H1 (cell line): Measurements from ENCODE around the gene PCCA. TPM values are rescaled to one million over a fixed set of nuclear protein-coding genes. Genes with fewer than 3 reads are reported as not detected.

Experiments
- BCL11A ChIP-seq, 2 experiments: IDR thresholded peaks; one replicate each; pipeline ENCODE4 v1.6.1; 2011; ENCODE audit warnings: low read depth in 2 of 2, low read length in 2 of 2, mild to moderate bottlenecking in 2 of 2
- EP300 ChIP-seq, 2 experiments: IDR thresholded peaks; 1 replicate in 1 of 2; 2 replicates in 1 of 2; pipeline ENCODE4 v1.6.1; 2011 to 2012; ENCODE audit warnings: low read depth in 2 of 2, low read length in 2 of 2, mild to moderate bottlenecking in 2 of 2, borderline replicate concordance in 1 of 2, inconsistent platforms in 1 of 2, moderate library complexity in 1 of 2
- GABPA ChIP-seq: IDR thresholded peaks from 2 replicates; pipeline ENCODE4 v1.6.1; 2011; ENCODE audit warnings: mild to moderate bottlenecking, low read length, moderate library complexity, borderline replicate concordance; ENCODE audit not compliant: insufficient read depth
- NANOG ChIP-seq: IDR thresholded peaks from 2 replicates; pipeline ENCODE4 v1.6.1; 2011; ENCODE audit warnings: low read length, low read depth, mild to moderate bottlenecking, inconsistent platforms; ENCODE audit not compliant: insufficient read depth, poor library complexity, severe bottlenecking
- SAP30 ChIP-seq: fragments of 300-600 bp; sonication (generic); IDR thresholded peaks from 2 replicates; pipeline ENCODE4 v1.7.1; 2012; ENCODE audit warnings: low read length, moderate library complexity, mild to moderate bottlenecking, inconsistent platforms; ENCODE audit not compliant: insufficient read depth, insufficient replicate concordance
- SP4 ChIP-seq: IDR thresholded peaks from 2 replicates; pipeline ENCODE4 v1.6.1; 2012; ENCODE audit warnings: low read length, inconsistent platforms
- TEAD4 ChIP-seq: IDR thresholded peaks from 2 replicates; pipeline ENCODE4 v1.6.1; 2012; ENCODE audit warnings: low read depth, low read length, inconsistent platforms, mixed read lengths
- polyA plus RNA-seq, 7 experiments: library from polyadenylated mRNA; depleted of rRNA in 3 of 7; stranded (reverse) in 5 of 7; unstranded in 2 of 7; fragments of >200 nt in 5 of 7; fragments of 200-250 nt in 2 of 7; gene quantifications; 1 replicate in 5 of 7; 2 replicates in 1 of 7; 4 replicates in 1 of 7; pipeline versions ENCODE4 v1.2.1 to v1.2.3, GENCODE V29; 2011 to 2013; ENCODE audit warnings: missing spikeins in 2 of 7, mixed read lengths in 2 of 7
- total RNA-seq: library from RNA; stranded (reverse); fragmentation: NEBNext Ultra II Directional; extraction: Animal tissue kit (Norgen Biotek cat#: 25700); gene quantifications from 2 replicates; pipeline ENCODE4 v1.2.1, GENCODE V29; 2021
- TF ChIP-seq, protein P1 (sequence below), 3 experiments: IDR thresholded peaks; 1 replicate in 2 of 3; 2 replicates in 1 of 3; pipeline versions ENCODE4 v1.5.1 to v1.6.1; 2011; ENCODE audit warnings: low read length in 3 of 3, mild to moderate bottlenecking in 3 of 3, inconsistent platforms in 2 of 3, low read depth in 1 of 3, moderate library complexity in 1 of 3; ENCODE audit not compliant: insufficient read depth in 1 of 3; ENCODE audit errors: control extremely low read depth in 1 of 3
- TF ChIP-seq, protein P2 (sequence below): IDR thresholded peaks from 2 replicates; pipeline ENCODE4 v1.6.1; 2012; ENCODE audit warnings: inconsistent platforms

Gene PCCA
- total and polyA plus RNA-seq, 2 of the 8 experiments (the other 6 are each of a cell fraction or from before 2014, with no cell fraction given), result 18.4 to 49.8 TPM

DNA sequence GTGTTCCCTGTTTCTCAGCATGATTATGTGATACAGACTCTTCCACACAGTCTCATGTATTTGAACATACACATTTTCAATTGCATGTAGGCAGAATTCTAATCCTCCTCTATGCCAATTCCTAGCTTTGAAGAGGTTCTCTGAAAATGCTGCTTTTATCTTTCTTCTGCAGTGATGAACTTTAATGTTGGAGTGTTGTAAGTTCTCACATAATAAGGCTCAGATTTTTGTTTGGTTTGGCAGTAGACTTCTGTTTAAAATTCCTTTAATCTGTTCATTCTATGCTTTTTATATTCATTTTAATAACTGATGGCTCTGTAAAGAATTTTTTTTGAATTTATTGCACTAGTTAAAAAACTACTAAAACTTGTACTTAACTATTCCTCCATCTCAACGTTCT lies 273.9 kb downstream of the PCCA start (continued):
- TF ChIP-seq, protein P1, sequence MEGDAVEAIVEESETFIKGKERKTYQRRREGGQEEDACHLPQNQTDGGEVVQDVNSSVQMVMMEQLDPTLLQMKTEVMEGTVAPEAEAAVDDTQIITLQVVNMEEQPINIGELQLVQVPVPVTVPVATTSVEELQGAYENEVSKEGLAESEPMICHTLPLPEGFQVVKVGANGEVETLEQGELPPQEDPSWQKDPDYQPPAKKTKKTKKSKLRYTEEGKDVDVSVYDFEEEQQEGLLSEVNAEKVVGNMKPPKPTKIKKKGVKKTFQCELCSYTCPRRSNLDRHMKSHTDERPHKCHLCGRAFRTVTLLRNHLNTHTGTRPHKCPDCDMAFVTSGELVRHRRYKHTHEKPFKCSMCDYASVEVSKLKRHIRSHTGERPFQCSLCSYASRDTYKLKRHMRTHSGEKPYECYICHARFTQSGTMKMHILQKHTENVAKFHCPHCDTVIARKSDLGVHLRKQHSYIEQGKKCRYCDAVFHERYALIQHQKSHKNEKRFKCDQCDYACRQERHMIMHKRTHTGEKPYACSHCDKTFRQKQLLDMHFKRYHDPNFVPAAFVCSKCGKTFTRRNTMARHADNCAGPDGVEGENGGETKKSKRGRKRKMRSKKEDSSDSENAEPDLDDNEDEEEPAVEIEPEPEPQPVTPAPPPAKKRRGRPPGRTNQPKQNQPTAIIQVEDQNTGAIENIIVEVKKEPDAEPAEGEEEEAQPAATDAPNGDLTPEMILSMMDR (IDR thresholded peaks at IDR 0.05; ENCODE audit: control extremely low read depth in 1 of 3, insufficient read depth in 1 of 3, low read depth in 1 of 3, low read length in 3 of 3), result no peak
- TF ChIP-seq, protein P2, sequence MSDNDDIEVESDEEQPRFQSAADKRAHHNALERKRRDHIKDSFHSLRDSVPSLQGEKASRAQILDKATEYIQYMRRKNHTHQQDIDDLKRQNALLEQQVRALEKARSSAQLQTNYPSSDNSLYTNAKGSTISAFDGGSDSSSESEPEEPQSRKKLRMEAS, result no peak
- TF ChIP-seq GABPA, result no peak
- no peak for TF ChIP-seq BCL11A (IDR thresholded peaks at IDR 0.05; ENCODE audit: low read depth in 2 of 2, low read length in 2 of 2)
- TF ChIP-seq NANOG, result no peak
- TF ChIP-seq EP300 (IDR thresholded peaks at IDR 0.05; ENCODE audit: borderline replicate concordance in 1 of 2, low read depth in 2 of 2, low read length in 2 of 2), result no peak
- no peak for TF ChIP-seq SAP30
- TF ChIP-seq TEAD4, result no peak
- no peak for TF ChIP-seq SP4
